Mesothelial cell of epicardium (in vitro differentiated cells): Measurements from ENCODE around the gene RSBN1. TPM values are rescaled to one million over a fixed set of nuclear protein-coding genes. Genes with fewer than 3 reads are reported as not detected.
A peak's percentile ranks its signal among the peaks of the same experiment; 100 is the strongest.
"Not testable (repeated sequence)": the region's sequence is repeated elsewhere in the genome, so short reads cannot be mapped to it uniquely, and the experiment has no call there.

Source experiments
- DNase-seq, 2 experiments: peaks; one replicate each; pipeline ENCODE4 v3.0.0; 2021; ENCODE audit warnings: low spot score in 2 of 2; ENCODE audit not compliant: unreplicated experiment in 2 of 2
- H3K27ac Mint-ChIP-seq: 2 replicates; pipeline ENCODE4 v1.8.0; 2021; ENCODE audit warnings: mixed read lengths
- H3K27me3 Mint-ChIP-seq: 2 replicates; pipeline ENCODE4 v1.8.0; 2021; ENCODE audit warnings: low read depth, mixed read lengths
- H3K36me3 Mint-ChIP-seq: 2 replicates; pipeline ENCODE4 v1.8.0; 2021; ENCODE audit warnings: mixed read lengths
- H3K4me1 Mint-ChIP-seq: 2 replicates; pipeline ENCODE4 v1.8.0; 2021; ENCODE audit warnings: mixed read lengths
- H3K4me3 Mint-ChIP-seq: 2 replicates; pipeline ENCODE4 v1.8.0; 2021; ENCODE audit warnings: mild to moderate bottlenecking, moderate library complexity, mixed read lengths
- H3K9me3 Mint-ChIP-seq: 2 replicates; pipeline ENCODE4 v1.8.0; 2021; ENCODE audit warnings: mixed read lengths
- CTCF ChIP-seq: fragments of 200-600 bp; sonication (generic); IDR thresholded peaks from one replicate; pipeline ENCODE4 v1.5.0; 2021; ENCODE audit warnings: antibody characterized with exemption; ENCODE audit not compliant: unreplicated experiment
- total RNA-seq: library from RNA; stranded (reverse); gene quantifications from 3 replicates; pipeline ENCODE4 v1.2.1, GENCODE V29; 2021

Gene RSBN1
- total RNA-seq, 1 donor from 2014 or later = 23.7 TPM

- no peak for TF ChIP-seq CTCF
- no peaks in the 10 kb centered on the region for H3K27me3 Mint-ChIP-seq
- H3K4me1 Mint-ChIP-seq = peaks cover 13% of the 10 kb centered on the region
- peak overlapping the region; percentile 98 for H3K27ac Mint-ChIP-seq
- H3K9me3 Mint-ChIP-seq = no peaks in the 10 kb centered on the region
- peak; percentile 48 to 72 for DNase-seq
- H3K4me3 Mint-ChIP-seq = peak overlapping the region; percentile 94
- peaks cover 7% of the 10 kb centered on the region for H3K36me3 Mint-ChIP-seq
Observed at GRCh38 chr1:113758631-113759332, 53.5 kb downstream of the RSBN1 start.

GRCh38 chr1:113756461-113756860, 55.8 kb downstream of the RSBN1 start:
- H3K4me1 Mint-ChIP-seq = peaks cover 13% of the 10 kb centered on the region
- H3K27me3 Mint-ChIP-seq = no peaks in the 10 kb centered on the region
- no peaks in the 10 kb centered on the region for H3K9me3 Mint-ChIP-seq
- H3K36me3 Mint-ChIP-seq = peaks cover 11% of the 10 kb centered on the region
- DNase-seq = no peak
- H3K27ac Mint-ChIP-seq = no peak overlapping the region
- TF ChIP-seq CTCF = no peak
- no peak overlapping the region for H3K4me3 Mint-ChIP-seq

GRCh38 chr1:113753333-113753732, 58.9 kb downstream of the RSBN1 start:
- not testable (repeated sequence) for H3K27ac Mint-ChIP-seq, H3K27me3 Mint-ChIP-seq, H3K9me3 Mint-ChIP-seq, H3K4me3 Mint-ChIP-seq, DNase-seq
- Mint-ChIP-seq H3K36me3 (peaks cover 19% of the 10 kb centered on the region), H3K4me1 (peaks cover 11% of the 10 kb centered on the region)

GRCh38 chr1:113751516-113751915, 60.8 kb downstream of the RSBN1 start:
- no peak overlapping the region for H3K27ac Mint-ChIP-seq
- peaks cover 12% of the 10 kb centered on the region for H3K4me1 Mint-ChIP-seq
- no peak overlapping the region for H3K4me3 Mint-ChIP-seq
- no peaks in the 10 kb centered on the region for H3K9me3 Mint-ChIP-seq
- TF ChIP-seq CTCF = no peak
- no peak for DNase-seq
- no peaks in the 10 kb centered on the region for H3K27me3 Mint-ChIP-seq
- peaks cover 21% of the 10 kb centered on the region for H3K36me3 Mint-ChIP-seq

- H3K4me1 Mint-ChIP-seq = peaks cover 12% of the 10 kb centered on the region
- TF ChIP-seq CTCF = no peak
- no peak overlapping the region for H3K27ac Mint-ChIP-seq
- peaks cover 19% of the 10 kb centered on the region for H3K36me3 Mint-ChIP-seq
- H3K27me3 Mint-ChIP-seq = no peaks in the 10 kb centered on the region
- DNase-seq = no peak
- no peak overlapping the region for H3K4me3 Mint-ChIP-seq
- H3K9me3 Mint-ChIP-seq = no peaks in the 10 kb centered on the region
Observed at GRCh38 chr1:113751114-113751513, 61.2 kb downstream of the RSBN1 start.

- no peaks in the 10 kb centered on the region for H3K9me3 Mint-ChIP-seq
- peaks cover 11% of the 10 kb centered on the region for H3K4me1 Mint-ChIP-seq
- H3K27me3 Mint-ChIP-seq = no peaks in the 10 kb centered on the region
- peak overlapping the region; percentile 8 for H3K27ac Mint-ChIP-seq
- no peak for DNase-seq
- peaks cover 18% of the 10 kb centered on the region for H3K36me3 Mint-ChIP-seq
- no peak overlapping the region for H3K4me3 Mint-ChIP-seq
- TF ChIP-seq CTCF = no peak
Observed at GRCh38 chr1:113749402-113749801, 62.9 kb downstream of the RSBN1 start.
